ENCODE results near the gene TMEM119.
"Not testable (repeated sequence)": the region's sequence is repeated elsewhere in the genome, so short reads cannot be mapped to it uniquely, and the experiment has no call there.

TMEM119 gene

GRCh38 chr12:108563136-108563803 lies 34.6 kb downstream of the TMEM119 start:
- FAIRE-seq: peak; percentile 62

DNA sequence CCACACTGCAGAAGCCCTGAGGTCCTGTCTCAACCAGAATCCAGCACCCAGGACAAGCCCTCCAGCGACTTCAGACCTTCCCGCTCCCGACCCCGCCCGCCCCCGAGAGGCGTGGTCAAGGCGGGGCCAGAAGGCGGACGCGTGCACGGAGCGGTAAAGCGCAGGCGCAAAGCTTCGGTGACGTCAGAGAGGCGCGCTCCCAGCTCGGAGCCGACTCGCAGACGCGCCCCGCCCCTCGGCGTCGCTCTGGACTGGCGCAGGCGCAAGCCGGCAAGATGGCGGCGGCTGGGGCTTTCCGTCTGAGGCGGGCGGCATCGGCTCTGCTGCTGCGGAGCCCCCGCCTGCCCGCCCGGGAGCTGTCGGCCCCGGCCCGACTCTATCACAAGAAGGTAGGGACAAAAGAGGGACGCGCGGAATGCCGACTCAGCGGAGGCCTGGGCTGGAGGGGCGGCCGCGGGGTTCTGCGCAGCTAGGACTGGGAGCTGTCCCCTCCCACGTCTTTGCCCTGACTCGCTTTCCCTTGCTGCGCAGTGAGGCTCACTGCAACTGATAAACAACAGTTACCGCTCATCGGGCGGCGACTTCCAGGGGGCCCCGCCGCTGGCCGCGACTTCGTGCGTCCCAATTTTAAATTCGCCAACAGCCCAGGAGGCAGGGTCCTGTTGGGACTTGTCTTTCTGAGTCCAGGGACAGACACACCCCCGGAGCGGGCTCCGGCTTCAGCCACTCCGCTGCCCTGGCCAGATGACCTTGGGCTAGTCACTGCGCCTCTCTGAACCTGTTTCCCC lies 35.3 kb downstream of the TMEM119 start, which contains the start of gene ISCU:
Gene ISCU (plus strand): TSS at position 249 of the 788 bp plus-strand sequence. CDS start 27 bp downstream, at position 276.
- no peak for FAIRE-seq

DNA sequence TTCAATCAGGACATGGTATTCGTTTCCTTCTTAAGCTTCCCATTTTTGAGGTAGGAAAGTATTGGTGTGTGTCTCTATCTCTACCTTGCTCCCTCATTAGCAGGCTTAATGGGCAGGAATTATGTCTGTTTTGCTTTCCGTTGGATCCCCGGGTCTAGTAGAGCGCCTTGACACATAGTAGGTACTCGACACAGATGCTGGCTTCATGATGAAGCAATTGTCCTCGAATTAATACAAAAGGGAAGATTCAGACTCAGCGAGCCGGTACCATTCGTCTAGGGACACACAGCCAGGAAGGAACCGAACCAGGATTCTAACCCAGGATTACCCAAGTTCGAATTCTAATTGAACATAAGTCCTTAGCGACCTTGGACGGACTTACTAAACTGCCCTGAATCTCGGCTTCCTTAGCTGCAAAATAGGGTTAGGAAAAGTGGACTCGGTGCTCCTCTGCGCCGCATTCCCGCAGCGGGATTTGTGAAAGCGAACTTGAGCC lies 36.0 kb downstream of the TMEM119 start:
- FAIRE-seq: no peak

GRCh38 chr12:108560752-108561719 lies 36.8 kb downstream of the TMEM119 start, which contains the start of gene SART3:
Gene SART3 (minus strand): TSS chr12:108561173. CDS start chr12:108561154, 19 bp downstream.
- peak; percentile 70 for FAIRE-seq

DNA sequence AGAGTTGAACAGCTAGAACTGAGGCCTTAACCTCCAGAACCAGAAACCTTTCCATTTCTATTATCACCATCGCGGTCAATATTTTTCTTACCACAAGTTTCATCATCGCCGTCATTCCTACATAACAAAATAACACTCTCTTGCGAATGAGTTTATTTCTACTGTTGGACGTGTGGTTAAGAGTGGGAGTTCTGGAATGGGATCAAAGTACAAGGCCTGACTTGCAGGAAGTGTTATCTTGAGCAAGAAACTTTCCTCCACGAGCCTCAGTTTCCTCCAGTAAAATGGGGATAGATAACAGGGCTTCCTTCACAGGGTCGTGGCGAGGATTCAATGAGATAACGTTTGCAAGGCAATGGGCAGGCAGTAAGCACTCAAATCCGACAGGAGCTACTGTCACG lies 37.6 kb downstream of the TMEM119 start:
- no peak for FAIRE-seq

DNA sequence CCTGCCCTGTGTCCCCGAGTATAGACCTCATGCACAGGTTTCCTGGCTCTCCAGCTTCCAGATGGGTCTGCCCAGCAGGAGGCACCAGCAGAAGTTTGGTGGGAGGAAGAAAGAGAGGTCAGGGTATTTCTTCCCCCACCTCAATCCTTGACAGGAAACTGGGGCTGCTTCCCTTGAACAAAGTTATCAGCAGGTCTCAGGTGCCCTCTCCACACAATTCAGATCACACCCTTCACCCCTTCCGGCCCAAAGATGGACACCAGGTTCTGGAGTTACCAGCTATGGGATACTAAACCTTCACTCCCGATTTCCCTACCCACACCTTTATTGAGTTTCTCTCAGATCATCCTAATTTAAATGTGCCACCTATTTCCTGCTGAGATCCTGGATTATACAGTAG lies 38.1 kb downstream of the TMEM119 start:
- FAIRE-seq: no peak

- FAIRE-seq: no peak
Measured at GRCh38 chr12:108559007-108559655, 38.8 kb downstream of the TMEM119 start.

GRCh38 chr12:108555383-108555782 lies 42.5 kb downstream of the TMEM119 start:
- FAIRE-seq: not testable (repeated sequence)

- FAIRE-seq: no peak
Measured at GRCh38 chr12:108553799-108554198, 44.1 kb downstream of the TMEM119 start.

GRCh38 chr12:108551535-108551934 lies 46.3 kb downstream of the TMEM119 start:
- FAIRE-seq: no peak

DNA sequence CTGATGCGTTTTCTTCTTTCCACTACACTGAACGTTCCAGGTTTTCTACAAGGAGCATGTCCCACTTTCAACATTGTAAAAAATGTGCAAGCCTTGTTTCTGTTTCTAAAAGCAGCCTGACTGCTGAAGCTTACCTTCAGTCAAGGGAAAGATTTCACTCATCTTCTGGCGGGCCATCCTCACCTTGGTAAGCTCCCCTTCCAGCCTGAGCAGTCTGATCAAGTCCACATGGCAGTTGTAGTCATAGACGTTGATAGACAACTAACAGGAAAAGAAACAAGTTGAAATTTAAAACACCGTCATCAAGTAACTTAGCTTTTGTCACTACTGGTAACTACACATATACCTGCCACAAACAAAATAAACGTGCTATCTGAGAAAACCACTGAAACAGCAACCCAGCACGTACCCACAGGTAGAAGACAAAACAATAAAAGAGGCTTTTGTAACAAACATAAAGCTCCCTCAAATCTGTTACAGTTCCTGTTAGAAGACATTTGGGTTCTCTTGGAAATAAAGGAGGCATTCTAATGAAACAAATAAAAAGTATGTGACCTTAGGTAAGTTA lies 48.8 kb downstream of the TMEM119 start:
- FAIRE-seq: no peak

DNA sequence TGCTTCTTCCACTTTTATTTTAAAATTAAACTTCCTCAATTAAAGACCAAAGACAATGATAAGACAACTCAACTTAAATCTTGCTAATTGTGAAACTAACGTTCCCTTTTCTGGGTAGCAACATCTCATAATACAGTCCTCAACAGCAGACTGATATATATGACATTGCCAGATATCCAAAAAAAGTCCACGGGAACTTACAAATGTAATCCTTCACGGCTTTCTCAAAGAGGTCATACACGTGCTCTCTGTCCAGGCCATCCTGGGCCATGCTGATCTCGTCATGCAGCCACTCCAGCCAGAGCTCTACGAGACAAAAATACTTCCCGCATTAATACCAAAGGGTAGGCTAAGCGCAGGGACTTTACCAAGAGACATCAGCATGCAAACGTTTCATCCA lies 50.2 kb downstream of the TMEM119 start:
- FAIRE-seq: no peak

DNA sequence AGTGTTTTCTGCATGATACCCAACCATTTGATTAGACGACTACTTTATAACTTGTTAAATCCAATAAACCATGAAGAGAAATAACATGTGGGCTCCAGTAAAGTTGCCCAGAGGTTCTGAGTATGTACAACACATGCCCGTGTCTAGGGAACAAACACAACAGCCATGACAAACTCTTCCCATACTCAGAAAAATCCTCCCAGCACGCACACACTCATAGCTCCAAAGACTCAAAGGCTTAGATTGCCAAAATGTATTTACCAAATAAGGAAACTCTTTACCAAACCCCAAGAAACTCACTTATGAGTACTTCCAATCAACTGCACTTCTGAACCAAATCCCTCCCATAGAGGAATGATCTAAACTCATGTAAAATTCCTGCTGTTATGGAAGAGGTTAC lies 54.2 kb downstream of the TMEM119 start:
- no peak for FAIRE-seq

DNA sequence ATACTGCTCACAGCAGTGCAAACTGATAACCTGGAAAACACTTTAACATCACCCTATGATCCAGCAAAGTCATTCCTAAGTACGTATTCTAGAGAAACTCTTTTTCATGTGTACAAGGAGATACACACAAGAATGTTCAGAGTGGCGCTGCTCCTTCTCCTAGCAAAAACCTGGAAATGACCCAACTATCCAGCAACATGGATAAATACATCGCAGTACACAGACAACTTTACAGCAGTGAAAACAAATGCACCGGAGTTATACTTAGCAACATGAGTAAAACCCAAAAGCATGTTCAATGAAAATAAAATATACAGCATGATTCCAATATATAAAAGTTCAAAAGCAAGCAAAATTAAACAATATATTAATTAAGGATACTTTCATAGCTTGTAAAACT lies 55.6 kb downstream of the TMEM119 start:
- no peak for FAIRE-seq

All from A204.1 (cell line).